ENCODE data around the gene OGFR.

OGFR gene

DNA sequence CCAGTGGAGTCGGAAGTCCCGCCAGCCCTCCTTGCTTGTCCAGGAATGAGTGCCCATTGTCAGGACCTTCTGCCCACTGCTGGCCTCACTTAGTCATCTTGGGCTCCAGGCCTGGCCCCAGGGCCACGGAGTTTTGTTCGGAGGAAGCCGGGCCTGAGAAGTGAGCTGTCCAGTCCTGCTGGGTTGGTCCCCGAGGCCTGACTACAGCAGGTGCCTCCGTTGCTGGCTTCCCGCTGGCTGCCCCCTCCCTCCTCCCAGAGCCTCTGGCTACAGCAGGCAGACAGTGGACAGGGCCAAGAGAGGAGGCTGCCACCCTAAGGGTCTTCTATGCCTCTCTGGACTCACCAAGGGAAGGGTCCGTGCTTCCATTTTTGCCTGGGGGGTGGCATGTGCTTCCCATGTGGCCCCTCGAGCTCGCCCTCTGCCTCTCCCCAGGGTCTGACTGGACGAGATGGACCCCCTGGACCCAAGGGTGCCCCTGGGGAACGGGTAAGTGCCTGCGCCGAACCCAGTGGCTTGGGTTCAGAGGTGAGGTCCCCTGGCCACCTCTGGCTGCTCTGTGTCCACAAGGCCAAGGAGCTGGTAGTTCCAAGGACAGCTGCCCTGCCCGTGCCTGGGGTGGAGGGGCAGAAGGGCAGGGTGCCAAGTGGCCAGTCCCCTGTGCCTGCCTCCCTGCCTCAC is 15.0 kb downstream of the OGFR start:
- H3K27ac Mint-ChIP-seq = no peak overlapping the region
- no peaks in the 10 kb centered on the region for H3K9me3 Mint-ChIP-seq
- H3K36me3 Mint-ChIP-seq = peaks cover 11% of the 10 kb centered on the region
- H3K4me3 Mint-ChIP-seq = no peak overlapping the region
- no peaks in the 10 kb centered on the region for H3K4me1 Mint-ChIP-seq
- DNase-seq (ENCODE audit: low spot score in 2 of 2) = no peak
- no peak for ATAC-seq

DNA sequence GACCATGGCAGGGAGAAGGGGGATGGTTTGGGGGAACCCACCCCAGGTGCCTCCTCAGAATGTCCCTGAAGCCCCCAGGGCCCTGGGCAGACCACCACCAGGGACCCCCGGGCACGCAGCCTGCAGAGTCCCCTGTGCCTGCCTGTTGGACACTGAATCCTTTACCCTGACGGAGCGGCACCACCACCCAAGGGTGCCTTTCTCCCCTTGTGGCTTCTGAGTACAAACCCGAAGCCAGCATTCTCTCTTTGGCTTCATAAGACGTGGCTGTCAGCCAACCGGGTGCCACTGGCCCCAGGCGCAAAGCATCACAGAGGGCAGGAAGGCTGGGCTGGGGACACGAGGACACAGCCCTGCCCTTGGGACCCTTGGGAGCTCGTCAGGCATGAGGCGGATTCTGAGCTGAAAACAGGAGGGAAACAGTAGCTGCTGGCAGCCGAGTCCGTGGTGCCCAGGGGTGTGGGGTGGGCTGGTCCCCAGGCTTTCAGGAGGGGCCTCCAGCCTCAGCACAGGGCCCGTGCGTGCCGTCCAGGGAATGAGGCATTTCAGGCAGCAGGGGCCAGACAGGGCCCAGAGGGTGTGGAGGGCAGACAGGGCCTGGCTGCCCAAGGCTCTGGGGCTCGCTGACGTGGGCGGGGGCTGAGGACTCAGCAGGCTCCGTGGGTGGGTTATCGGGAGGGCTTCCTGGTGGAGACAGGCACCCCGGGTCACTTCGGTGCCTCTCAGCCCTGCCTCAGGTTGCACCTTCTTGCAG is 15.8 kb downstream of the OGFR start:
- Mint-ChIP-seq H3K4me3 (no peak overlapping the region), H3K9me3 (no peaks in the 10 kb centered on the region), H3K27ac (no peak overlapping the region), H3K4me1 (no peaks in the 10 kb centered on the region), H3K36me3 (peaks cover 3% of the 10 kb centered on the region)
- ATAC-seq (no peak), DNase-seq (ENCODE audit: low spot score in 2 of 2) (no peak)

- Mint-ChIP-seq H3K4me3 (no peak overlapping the region), H3K36me3 (no peaks in the 10 kb centered on the region), H3K27ac (no peak overlapping the region), H3K4me1 (no peaks in the 10 kb centered on the region), H3K9me3 (no peaks in the 10 kb centered on the region)
- ATAC-seq (no peak), DNase-seq (ENCODE audit: low spot score in 2 of 2) (no peak)
These were observed 16.5 kb downstream of the OGFR start for GRCh38 chr20:62820962-62821725.

DNA sequence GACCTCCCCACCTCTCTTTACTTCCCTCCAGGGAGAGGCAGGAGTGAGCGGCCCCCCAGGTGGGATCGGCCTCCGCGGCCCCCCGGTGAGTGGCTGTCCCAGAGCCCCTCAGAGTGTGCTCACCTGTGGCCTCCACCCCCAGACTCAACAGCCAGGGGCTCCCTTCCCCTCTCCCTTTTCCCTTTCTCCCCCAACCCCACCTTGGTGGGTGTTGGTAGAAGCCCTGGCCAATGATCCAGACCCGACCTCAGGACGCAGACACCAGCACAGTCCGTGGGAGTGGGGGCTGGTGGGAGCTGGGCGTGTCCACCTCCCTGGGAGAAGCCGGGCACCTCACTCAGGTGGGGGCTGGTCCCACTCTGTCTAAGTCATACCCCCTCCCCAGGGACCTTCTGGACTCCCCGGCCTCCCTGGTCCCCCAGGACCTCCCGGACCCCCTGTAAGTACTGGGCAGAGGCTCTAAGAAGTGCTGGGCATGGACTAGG is 17.1 kb downstream of the OGFR start:
- no peak overlapping the region for H3K4me3 Mint-ChIP-seq
- H3K27ac Mint-ChIP-seq = no peak overlapping the region
- H3K4me1 Mint-ChIP-seq = no peaks in the 10 kb centered on the region
- DNase-seq (ENCODE audit: low spot score in 2 of 2) = no peak
- no peak for ATAC-seq
- H3K9me3 Mint-ChIP-seq = no peaks in the 10 kb centered on the region
- no peaks in the 10 kb centered on the region for H3K36me3 Mint-ChIP-seq

GRCh38 chr20:62822239-62822787 is 17.7 kb downstream of the OGFR start:
- no peak for DNase-seq (ENCODE audit: low spot score in 2 of 2)
- no peak for ATAC-seq
- no peak overlapping the region for H3K27ac Mint-ChIP-seq
- H3K36me3 Mint-ChIP-seq = no peaks in the 10 kb centered on the region
- H3K9me3 Mint-ChIP-seq = no peaks in the 10 kb centered on the region
- no peak overlapping the region for H3K4me3 Mint-ChIP-seq
- no peaks in the 10 kb centered on the region for H3K4me1 Mint-ChIP-seq

GRCh38 chr20:62822788-62823651 is 18.4 kb downstream of the OGFR start:
- H3K27ac Mint-ChIP-seq = no peak overlapping the region
- no peaks in the 10 kb centered on the region for H3K36me3 Mint-ChIP-seq
- H3K4me3 Mint-ChIP-seq = no peak overlapping the region
- no peaks in the 10 kb centered on the region for H3K9me3 Mint-ChIP-seq
- peak; percentile 77 for ATAC-seq
- no peaks in the 10 kb centered on the region for H3K4me1 Mint-ChIP-seq
- DNase-seq (ENCODE audit: low spot score in 2 of 2) = peak in 1 of 2 donors; percentile 62

DNA sequence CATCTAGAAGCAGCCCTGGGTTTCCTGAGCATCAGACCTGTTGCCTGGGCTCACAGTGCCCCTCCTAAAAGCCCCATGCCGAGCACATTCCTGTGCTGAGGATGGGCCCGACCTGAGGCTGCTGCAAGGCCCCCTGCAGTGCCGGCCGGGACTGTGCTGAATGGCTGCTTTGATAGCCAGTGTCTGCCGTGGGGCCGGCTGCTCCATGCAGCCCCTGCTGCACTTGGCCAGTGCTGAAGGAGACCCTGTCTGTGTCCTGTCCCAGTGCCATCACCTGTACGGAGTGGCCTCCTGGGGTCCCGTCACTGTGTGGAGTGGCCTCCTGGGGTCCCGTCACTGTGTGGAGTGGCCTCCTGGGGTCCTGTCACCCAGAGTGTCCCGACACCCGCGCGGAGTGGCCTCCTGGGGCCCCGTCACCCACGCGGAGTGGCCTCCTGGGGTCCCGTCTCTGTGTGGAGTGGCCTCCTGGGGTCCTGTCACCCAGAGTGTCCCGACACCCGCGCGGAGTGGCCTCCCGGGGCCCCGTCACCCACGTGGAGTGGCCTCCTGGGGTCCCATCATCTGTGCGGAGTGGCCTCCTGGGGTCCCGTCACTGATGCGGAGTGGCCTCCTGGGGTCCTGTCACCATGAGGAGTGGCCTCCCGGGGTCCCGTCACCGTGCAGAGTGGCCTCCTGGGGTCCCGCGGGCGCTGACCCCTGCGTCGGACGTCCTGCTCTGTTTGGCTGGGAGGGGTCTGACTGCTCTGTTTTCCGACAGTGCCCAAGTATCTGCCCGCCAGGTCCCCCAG is 19.2 kb downstream of the OGFR start:
- Mint-ChIP-seq H3K4me3 (no peak overlapping the region), H3K9me3 (no peaks in the 10 kb centered on the region), H3K4me1 (no peaks in the 10 kb centered on the region), H3K27ac (no peak overlapping the region), H3K36me3 (no peaks in the 10 kb centered on the region)
- ATAC-seq = no peak
- DNase-seq (ENCODE audit: low spot score in 2 of 2) = peak in 1 of 2 donors; percentile 52

- ATAC-seq = no peak
- no peaks in the 10 kb centered on the region for H3K9me3 Mint-ChIP-seq
- H3K4me3 Mint-ChIP-seq = no peak overlapping the region
- no peaks in the 10 kb centered on the region for H3K36me3 Mint-ChIP-seq
- no peaks in the 10 kb centered on the region for H3K4me1 Mint-ChIP-seq
- DNase-seq (ENCODE audit: low spot score in 2 of 2) = no peak
- H3K27ac Mint-ChIP-seq = no peak overlapping the region
These were observed 20.1 kb downstream of the OGFR start for GRCh38 chr20:62824476-62825332.

- no peak overlapping the region for H3K27ac Mint-ChIP-seq
- ATAC-seq (no peak), DNase-seq (ENCODE audit: low spot score in 2 of 2) (peak in 1 of 2 donors; percentile 49)
- no peaks in the 10 kb centered on the region for H3K36me3 Mint-ChIP-seq
- no peak overlapping the region for H3K4me3 Mint-ChIP-seq
- H3K4me1 Mint-ChIP-seq = no peaks in the 10 kb centered on the region
- no peaks in the 10 kb centered on the region for H3K9me3 Mint-ChIP-seq
These were observed 20.8 kb downstream of the OGFR start for GRCh38 chr20:62825333-62825985.

- ATAC-seq (no peak), DNase-seq (ENCODE audit: low spot score in 2 of 2) (no peak)
- H3K4me1 Mint-ChIP-seq = no peaks in the 10 kb centered on the region
- H3K9me3 Mint-ChIP-seq = no peaks in the 10 kb centered on the region
- H3K4me3 Mint-ChIP-seq = no peak overlapping the region
- H3K36me3 Mint-ChIP-seq = no peaks in the 10 kb centered on the region
- H3K27ac Mint-ChIP-seq = no peak overlapping the region
These were observed 21.5 kb downstream of the OGFR start for GRCh38 chr20:62825986-62826645.

DNA sequence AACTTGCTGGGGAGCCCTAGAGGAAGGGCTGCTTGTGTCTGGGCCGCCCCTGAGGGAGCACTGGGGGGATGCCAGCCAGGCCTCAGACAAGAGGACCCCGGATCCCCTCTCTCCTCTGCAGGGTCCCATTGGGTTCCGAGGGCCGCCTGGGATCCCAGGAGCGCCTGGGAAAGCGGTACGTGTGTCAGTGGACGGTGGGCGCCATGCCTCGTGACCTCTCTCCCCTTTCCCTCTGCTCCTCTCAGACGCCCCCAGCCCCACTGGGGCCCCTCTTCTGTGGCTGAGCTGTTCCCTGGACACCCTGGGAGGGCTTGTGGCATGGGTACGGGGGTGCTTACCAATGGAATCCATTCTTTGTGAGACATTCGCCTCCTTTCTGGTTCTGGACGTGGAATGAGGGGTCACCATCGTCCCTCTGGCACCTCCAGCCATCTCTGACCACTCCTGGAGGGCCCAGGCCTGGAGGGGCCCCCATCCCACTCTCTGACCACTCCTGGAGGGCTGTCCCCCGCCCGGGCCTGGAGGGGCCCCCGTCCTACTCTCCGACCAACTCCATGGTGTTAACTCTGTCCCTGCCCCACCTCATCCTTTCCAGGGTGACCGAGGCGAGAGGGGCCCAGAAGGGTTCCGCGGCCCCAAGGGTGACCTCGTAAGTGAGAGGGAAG is 22.1 kb downstream of the OGFR start:
- H3K9me3 Mint-ChIP-seq = no peaks in the 10 kb centered on the region
- H3K4me3 Mint-ChIP-seq = no peak overlapping the region
- no peaks in the 10 kb centered on the region for H3K4me1 Mint-ChIP-seq
- ATAC-seq = no peak
- H3K27ac Mint-ChIP-seq = no peak overlapping the region
- no peak for DNase-seq (ENCODE audit: low spot score in 2 of 2)
- no peaks in the 10 kb centered on the region for H3K36me3 Mint-ChIP-seq

GRCh38 chr20:62827311-62828038 is 22.8 kb downstream of the OGFR start:
- Mint-ChIP-seq H3K4me1 (no peaks in the 10 kb centered on the region), H3K9me3 (no peaks in the 10 kb centered on the region), H3K36me3 (no peaks in the 10 kb centered on the region), H3K27ac (no peak overlapping the region), H3K4me3 (no peak overlapping the region)
- ATAC-seq (no peak), DNase-seq (ENCODE audit: low spot score in 2 of 2) (no peak)
